ENCODE measurements around the gene METAP1. TPM values are rescaled to one million over a fixed set of nuclear protein-coding genes. Genes with fewer than 3 reads are reported as not detected.

The METAP1 gene
- total RNA-seq, 1 experiment from 2014 or later: 63.5 TPM

GRCh38 chr4:99058228-99058627, 62.7 kb downstream of the METAP1 start:
- no CpG with 5 or more reads among the region's 2 CpGs for WGBS (ENCODE audit: extremely low coverage, insufficient read length, low lambda C conversion rate)
- H3K27ac Mint-ChIP-seq: no peak overlapping the region
- no peak overlapping the region for H3K27ac ChIP-seq (ENCODE audit: insufficient read length, low read depth, low read length)
- H4K20me1 ChIP-seq (ENCODE audit: control insufficient read depth, insufficient read depth, insufficient read length): no peaks in the 10 kb centered on the region
- no peaks in the 10 kb centered on the region for H3K4me1 ChIP-seq (ENCODE audit: insufficient read depth, low read length)
- DNase-seq: no peak
- H3K27me3 Mint-ChIP-seq (ENCODE audit: low read depth): no peaks in the 10 kb centered on the region; the same call in 1 of the 2 replicates
- peaks cover 5% of the 10 kb centered on the region for H3K79me1 ChIP-seq (ENCODE audit: insufficient read depth, low read depth, low read length, poor library complexity, severe bottlenecking)
- H2BK15ac ChIP-seq (ENCODE audit: low read depth, low read length): no peak overlapping the region
- H3K36me3 Mint-ChIP-seq (ENCODE audit: insufficient read depth in 1 of 3, low read depth in 3 of 3): peaks cover 34 to 60% (median 56%) of the 10 kb centered on the region in 3 experiments
- H2BK20ac ChIP-seq (ENCODE audit: low read depth, low read length, poor library complexity, severe bottlenecking): no peak overlapping the region
- H3K4me3 Mint-ChIP-seq: no peak overlapping the region
- H2AK5ac ChIP-seq (ENCODE audit: insufficient read length, low read length): no peak overlapping the region
- H3K9me3 ChIP-seq (ENCODE audit: control insufficient read depth, low read depth, low read length): no peaks in the 10 kb centered on the region
- no peak for TF ChIP-seq CTCF (conservative IDR thresholded peaks at IDR 0.05)
- no peak overlapping the region for H4K5ac ChIP-seq (ENCODE audit: insufficient read length, low read depth, low read length)
- H4K8ac ChIP-seq (replicated peaks; ENCODE audit: insufficient read length, low read depth, low read length): no peak overlapping the region
- H4K91ac ChIP-seq (ENCODE audit: insufficient read length, low read depth, low read length): no peak overlapping the region
- H2BK12ac ChIP-seq (ENCODE audit: insufficient read length, low read depth, low read length): no peak overlapping the region
- H3K9me3 Mint-ChIP-seq: no peaks in the 10 kb centered on the region
- no peak overlapping the region for H2BK120ac ChIP-seq (ENCODE audit: low read depth, low read length, poor library complexity, severe bottlenecking)
- no peak overlapping the region for H2BK5ac ChIP-seq (ENCODE audit: insufficient read length, low read length)
- H3K9ac ChIP-seq (ENCODE audit: extremely low read depth, insufficient read length, low read length): no peak overlapping the region
- H3K79me2 ChIP-seq (ENCODE audit: insufficient read depth, low read length): no peaks in the 10 kb centered on the region
- H3K23ac ChIP-seq (ENCODE audit: insufficient read length, low read depth, low read length): no peak overlapping the region
- no peak overlapping the region for H3T11ph ChIP-seq (ENCODE audit: low read length)
- no peaks in the 10 kb centered on the region for H3K27me3 ChIP-seq (ENCODE audit: insufficient read depth, low read length)
- H3K4me1 Mint-ChIP-seq: peaks cover 6 to 7% of the 10 kb centered on the region in 2 experiments
- no peak overlapping the region for H3K4me2 ChIP-seq (ENCODE audit: insufficient read depth, insufficient read length, low read length)
- H2AFZ ChIP-seq (ENCODE audit: low read length): no peak overlapping the region
- H3K14ac ChIP-seq (ENCODE audit: insufficient read depth, low read length): no peak overlapping the region
- H3K23me2 ChIP-seq (ENCODE audit: insufficient read length, low read depth, low read length, poor library complexity, severe bottlenecking): no peaks in the 10 kb centered on the region
- H3K18ac ChIP-seq (ENCODE audit: insufficient read length, low read depth, low read length): no peak overlapping the region
- no peak overlapping the region for H3K4ac ChIP-seq (ENCODE audit: low read depth, low read length)
- no peak overlapping the region for H3K56ac ChIP-seq (ENCODE audit: insufficient read length, low read depth, low read length)
